SJSA1 (cell line): ENCODE data around the gene DNA2. TPM values are rescaled to one million over a fixed set of nuclear protein-coding genes. Genes with fewer than 3 reads are reported as not detected.

ENCODE experiments used
- DNase-seq, 2 experiments: peaks; one replicate each; pipeline ENCODE4 v3.0.0-alpha.2; 2015 to 2020; ENCODE audit warnings: low spot score in 2 of 2, low read depth in 1 of 2
- H3K27ac ChIP-seq: fragments of 250-450 bp; sonication (Bioruptor Pico); 2 replicates; pipeline ENCODE4 v1.5.1; 2020; ENCODE audit warnings: mild to moderate bottlenecking, moderate library complexity
- H3K27me3 ChIP-seq: fragments of 250-450 bp; sonication (Bioruptor Pico); replicated peaks from 2 replicates; pipeline ENCODE4 v1.5.1; 2020; ENCODE audit warnings: mild to moderate bottlenecking, moderate library complexity
- H3K36me3 ChIP-seq: fragments of 250-450 bp; sonication (Bioruptor Pico); 2 replicates; pipeline ENCODE4 v1.5.1; 2020; ENCODE audit warnings: mild to moderate bottlenecking
- H3K4me1 ChIP-seq: fragments of 250-450 bp; sonication (Bioruptor Pico); replicated peaks from 2 replicates; pipeline ENCODE4 v1.6.1; 2021; ENCODE audit warnings: mild to moderate bottlenecking
- H3K4me3 ChIP-seq: fragments of 250-450 bp; sonication (Bioruptor Pico); 2 replicates; pipeline ENCODE4 v1.5.1; 2020; ENCODE audit warnings: mild to moderate bottlenecking
- H3K9me3 ChIP-seq: fragments of 250-450 bp; sonication (Bioruptor Pico); replicated peaks from 2 replicates; pipeline ENCODE4 v1.5.1; 2020; ENCODE audit warnings: mild to moderate bottlenecking
- total RNA-seq: library from RNA; depleted of rRNA; stranded (reverse); fragments of >200 nt; shearing (Covaris generic); gene quantifications from 2 replicates; pipeline ENCODE4 v1.2.3, GENCODE V29; 2014; rRNA removed

The DNA2 gene
- total RNA-seq, 1 experiment from 2014 or later, result 23.9 TPM

DNA sequence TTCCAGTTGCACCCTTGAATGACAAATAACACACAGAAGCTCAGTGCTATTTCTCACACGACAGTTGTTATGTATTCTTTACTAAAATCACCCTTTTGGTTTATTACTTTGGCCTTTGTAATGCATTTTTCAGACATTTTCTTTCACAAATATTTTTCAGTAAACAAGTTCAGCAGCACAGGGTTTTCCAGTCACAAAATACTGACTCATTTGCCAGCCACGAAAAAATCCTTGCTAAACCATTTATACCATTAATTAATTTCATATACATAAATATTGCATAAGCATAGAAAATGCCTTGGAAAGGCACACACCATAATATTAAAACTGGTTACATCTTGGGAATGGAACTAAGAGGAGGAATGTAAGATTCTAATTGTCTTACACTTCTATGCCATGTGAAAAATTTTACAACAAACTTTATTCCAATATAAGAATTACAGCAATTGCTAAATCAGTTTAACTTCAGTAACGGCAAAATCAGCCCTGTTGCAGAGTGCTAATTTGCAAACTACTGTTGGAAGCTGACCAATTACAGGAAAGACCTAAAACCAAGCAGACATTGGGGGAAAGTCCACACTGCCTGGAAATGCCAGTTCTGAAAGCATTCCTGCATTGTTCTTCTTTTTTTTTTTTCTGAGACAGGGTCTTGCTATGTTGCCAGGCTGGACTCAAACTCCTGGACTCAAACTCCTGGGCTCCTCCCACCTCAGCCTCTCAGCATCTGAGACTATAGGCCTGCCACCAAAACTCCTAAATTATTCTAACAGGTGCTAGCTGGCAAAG lies 107.5 kb downstream of the DNA2 start:
- no peak for DNase-seq
- no peaks in the 10 kb centered on the region for H3K27me3 ChIP-seq
- no peaks in the 10 kb centered on the region for H3K4me1 ChIP-seq
- no peaks in the 10 kb centered on the region for H3K9me3 ChIP-seq
- H3K36me3 ChIP-seq, result peaks cover 21% of the 10 kb centered on the region
- H3K27ac ChIP-seq, result no peak overlapping the region
- H3K4me3 ChIP-seq, result no peak overlapping the region

Other genes with a start within 250 kb of the DNA2 start
- not detected in 2 replicates for gene ATOH7, start 239.9 kb downstream of the DNA2 start, total RNA-seq
- gene HNRNPH3, start 139.9 kb downstream of the DNA2 start, total RNA-seq, result 19.2 and 33.5 TPM in 2 replicates
- 3.2 and 3.3 TPM in 2 replicates for gene PBLD, start 139.0 kb downstream of the DNA2 start, total RNA-seq
- gene RUFY2, start 64.7 kb downstream of the DNA2 start, total RNA-seq, result 21.4 and 21.8 TPM in 2 replicates
- gene SLC25A16, start 55.5 kb upstream of the DNA2 start, total RNA-seq, result 9.3 and 21.0 TPM in 2 replicates
- 1.9 and 4.4 TPM in 2 replicates for gene TET1, start 88.4 kb upstream of the DNA2 start, total RNA-seq
- gene CCAR1, start 249.3 kb upstream of the DNA2 start, total RNA-seq, result 48.1 and 55.2 TPM in 2 replicates